Measurements from ENCODE around the gene CCR6.

CCR6 gene

GRCh38 chr6:167099707-167100106 is 23.2 kb upstream of the CCR6 start:
- no peak for DNase-seq

DNA sequence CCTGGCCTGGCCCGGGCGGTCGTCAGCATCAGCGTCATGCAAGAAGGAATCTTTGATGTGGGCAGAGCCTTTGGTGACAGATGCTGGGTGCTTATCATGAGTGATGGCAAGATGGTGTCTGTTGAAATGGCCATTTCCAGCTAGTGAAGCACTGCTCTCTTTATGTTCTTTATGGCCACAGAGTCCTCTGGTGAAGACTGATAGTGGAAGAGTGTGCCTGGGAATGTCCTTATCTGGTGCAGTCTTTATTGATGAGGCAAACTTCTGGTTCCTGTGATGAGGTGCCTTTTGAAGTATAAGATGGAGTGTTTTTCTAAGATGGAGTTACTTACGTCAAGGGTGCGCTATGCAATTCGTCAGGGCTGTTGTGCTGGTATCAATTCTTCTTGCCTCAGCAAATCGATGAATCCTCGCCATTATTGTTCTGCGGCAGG is 22.6 kb upstream of the CCR6 start:
- DNase-seq, result no peak

GRCh38 chr6:167102318-167102717 is 20.6 kb upstream of the CCR6 start:
- no peak for DNase-seq

DNA sequence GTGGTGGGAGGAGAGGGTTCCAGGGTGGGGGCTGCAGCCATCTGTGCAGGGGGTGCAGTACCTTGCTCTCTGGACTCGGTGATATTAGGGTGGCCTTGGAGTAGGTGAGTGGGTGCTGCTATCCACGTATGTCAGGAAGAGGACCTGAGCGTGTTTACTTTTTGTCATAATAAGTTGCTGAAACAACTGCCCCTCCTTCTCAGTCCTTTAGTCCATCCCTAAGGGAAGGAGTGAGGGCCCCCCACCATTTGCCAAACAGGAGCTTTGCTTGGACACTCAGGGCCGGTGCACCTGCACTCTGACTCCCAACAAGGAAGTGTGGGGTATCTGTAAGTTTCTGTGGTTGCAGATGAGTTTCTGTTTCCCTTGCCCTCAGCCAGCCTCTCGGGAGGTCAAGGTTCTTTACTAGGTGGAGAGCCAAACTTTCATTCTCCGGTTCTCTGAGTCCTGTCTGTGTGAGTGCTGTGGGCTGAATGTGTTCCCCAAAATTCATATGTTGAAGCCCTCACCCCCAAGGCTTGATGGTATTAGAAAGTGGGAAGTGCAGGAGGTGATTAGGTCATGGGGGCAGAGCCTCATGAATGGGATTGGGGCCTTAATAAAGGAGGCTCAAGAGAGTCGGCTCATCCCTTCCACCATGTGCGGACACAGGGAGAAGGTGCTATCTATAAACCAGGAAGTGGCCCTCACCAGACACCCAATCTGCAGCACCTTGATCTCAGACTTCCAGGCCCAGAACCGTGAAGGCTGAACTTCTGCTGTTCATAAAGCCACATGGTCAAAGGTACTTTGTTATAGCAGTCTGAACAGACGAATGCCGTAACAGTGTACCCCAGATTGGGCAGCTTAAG is 19.6 kb upstream of the CCR6 start:
- no peak for DNase-seq

DNA sequence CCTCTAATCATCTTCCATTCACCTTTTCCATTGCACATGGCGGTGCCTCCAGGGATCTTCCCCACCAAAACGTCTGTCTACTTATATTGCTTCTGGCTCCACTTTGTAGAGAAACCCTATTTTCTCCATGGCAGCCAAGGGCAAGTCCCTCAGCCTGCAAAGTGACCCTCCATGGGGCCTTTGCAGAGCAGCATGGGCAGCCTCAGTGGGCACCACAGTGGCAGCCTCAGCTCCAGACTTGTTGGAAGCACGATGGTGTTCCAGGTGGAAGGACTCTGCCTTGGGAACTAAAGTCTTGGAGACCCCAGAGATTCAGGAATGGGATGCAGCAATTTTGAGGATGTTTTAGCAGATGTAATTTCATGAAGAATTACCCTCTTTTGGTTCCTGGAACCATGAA is 18.5 kb upstream of the CCR6 start:
- no peak for DNase-seq

- no peak for DNase-seq
These were observed 17.8 kb upstream of the CCR6 start for GRCh38 chr6:167105060-167105459.

- DNase-seq, result no peak
These were observed 16.5 kb upstream of the CCR6 start for GRCh38 chr6:167106406-167106805.

DNA sequence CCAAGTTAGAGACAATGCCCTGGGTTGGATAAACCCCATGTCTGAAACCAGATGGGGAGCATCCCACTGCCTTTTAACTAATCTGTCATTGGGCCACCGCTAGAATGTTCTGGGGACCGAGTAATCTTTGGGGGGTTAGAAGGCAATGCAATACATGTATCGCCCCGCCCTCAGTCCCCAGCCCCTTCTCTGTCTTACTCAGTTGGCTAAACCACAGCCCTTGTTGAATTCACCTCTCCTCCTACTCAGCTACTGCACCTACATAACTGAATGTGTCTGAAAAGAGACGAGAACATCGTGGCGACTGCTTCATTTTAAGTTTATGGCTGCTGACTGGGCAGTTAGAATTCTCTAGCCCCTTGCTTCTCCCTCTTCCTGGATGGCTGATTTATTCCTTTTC is 15.1 kb upstream of the CCR6 start:
- DNase-seq, result no peak

- no peak for DNase-seq
These were observed 14.6 kb upstream of the CCR6 start for GRCh38 chr6:167108278-167108677.

- no peak for DNase-seq
These were observed 13.2 kb upstream of the CCR6 start for GRCh38 chr6:167109651-167110050.

DNA sequence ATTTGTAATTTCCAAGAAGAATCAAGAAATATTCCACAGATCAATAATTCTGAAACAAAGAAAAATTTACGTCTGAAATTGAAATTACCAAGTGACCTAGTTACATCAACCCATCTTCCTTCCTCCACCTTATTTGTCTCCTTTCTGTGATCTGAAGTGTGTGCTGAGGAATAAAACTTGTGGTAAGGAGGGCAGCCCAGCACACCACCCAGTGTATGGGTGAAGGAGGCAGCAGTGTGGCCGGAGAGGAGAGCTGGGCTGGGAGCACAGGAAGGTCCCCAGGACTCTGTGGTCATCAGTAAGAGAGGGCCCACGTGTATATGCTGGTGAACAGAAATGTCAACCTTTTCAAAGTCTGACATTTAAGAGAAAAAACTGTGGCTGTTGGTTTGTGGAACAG is 11.3 kb upstream of the CCR6 start:
- no peak for DNase-seq

DNA sequence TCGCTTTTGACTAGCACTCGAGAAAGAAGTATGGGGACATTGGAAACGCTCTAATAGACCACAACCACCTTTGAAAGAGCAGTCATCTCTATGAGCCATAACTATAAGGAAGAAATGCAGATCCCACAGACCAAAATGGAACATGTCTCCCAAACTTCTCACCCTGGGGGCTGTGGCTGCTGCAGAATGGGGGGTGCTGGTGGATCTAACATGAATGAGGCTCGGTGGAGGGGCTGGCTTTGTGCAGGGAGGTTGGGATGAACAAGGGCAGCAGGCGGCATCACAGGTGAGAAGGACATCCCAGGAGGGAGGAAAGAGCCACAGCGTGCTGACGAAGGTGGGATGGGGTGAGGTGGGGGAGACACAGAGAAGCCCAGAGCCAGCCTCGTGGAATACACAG is 10.5 kb upstream of the CCR6 start:
- no peak for DNase-seq

DNA sequence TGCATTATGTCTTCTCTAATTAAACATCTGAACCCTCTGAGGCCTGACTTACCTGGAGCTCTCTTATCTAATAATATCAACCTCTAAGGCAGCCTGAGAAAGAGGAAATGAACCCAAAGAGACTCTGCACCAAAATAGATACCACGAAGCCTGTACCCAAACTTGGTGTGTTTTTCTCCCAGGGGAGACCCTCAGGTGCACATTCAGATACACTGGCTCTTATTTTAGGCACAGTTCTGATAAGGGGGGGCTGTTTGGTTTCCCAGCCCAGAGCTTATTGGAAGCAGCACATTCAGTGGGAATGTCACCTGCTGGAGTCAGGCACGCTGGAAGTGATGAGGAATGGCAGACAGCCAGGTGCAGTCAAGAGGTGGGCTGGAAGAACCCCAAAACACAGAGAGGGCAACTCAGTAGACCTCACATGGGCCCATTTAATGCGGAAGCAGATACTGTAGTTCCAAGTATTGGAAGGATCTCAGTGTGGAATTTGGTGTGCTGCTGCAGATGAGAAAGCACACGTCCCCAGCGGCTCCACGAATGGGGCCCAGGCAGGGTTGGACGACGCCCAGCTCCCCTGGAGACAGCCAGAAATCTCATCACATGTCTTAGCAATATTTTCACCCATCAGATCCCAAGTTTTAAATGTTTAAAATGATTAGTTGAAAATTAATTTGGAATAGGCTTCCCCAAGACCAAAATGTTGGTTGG is 9.7 kb upstream of the CCR6 start:
- DNase-seq, result no peak

- DNase-seq, result peak; percentile 76
These were observed 8.7 kb upstream of the CCR6 start for GRCh38 chr6:167113935-167114910.

DNA sequence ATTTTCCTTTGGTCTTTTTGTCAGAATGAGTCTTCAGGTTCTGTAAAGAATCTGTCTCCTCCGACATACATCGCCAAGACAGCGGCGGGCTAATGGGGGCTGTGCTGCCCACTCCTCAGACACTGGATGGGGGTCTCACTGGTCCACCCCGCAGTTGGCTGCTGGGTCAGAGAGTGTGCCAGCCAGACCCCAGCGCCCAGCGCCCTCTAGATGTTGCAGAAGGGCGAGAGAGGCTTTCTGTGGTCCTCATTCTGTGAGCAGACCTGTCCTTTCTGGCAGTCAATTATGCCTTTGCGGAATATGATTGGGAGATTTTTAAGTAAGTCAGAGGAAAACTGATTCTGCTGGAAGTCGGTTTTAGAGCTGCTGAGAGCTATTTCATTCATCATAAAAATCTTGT is 7.8 kb upstream of the CCR6 start:
- DNase-seq, result no peak

DNA sequence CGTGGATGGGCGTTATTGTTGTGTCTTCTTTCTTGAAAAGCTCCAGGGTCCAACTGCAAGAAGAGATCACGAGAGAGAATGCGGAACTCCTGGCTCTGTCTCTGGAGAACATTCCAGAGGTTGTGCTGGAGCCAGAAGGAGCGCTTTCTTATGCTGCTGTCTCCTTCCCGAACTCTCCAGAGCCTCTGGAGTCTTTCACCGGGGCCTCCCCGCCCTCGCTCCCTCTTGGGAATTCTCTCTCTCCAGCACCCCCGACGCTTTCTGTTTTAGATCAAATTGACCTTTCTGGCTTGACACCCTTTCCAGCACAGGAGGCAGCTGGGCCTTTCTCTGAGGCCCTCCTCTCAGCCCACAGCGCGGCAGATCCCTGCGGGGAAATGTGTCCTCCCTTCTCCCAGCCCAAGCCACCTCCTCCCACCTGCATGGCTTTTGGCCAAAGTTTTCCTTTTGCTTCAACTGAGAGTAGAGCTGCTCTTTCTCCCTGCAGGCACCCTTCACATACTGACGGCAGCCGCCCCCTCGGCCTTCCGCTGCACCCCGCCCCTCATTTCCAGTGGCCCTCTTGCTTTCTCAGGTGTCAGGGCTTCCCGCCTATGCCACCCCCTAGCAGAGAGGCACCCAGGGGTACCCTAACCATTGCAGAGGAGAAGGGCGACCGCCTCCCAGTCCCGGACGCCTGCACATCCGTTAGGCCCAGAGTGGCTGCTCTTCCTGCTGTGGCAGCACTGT is 6.6 kb upstream of the CCR6 start:
- no peak for DNase-seq

DNA sequence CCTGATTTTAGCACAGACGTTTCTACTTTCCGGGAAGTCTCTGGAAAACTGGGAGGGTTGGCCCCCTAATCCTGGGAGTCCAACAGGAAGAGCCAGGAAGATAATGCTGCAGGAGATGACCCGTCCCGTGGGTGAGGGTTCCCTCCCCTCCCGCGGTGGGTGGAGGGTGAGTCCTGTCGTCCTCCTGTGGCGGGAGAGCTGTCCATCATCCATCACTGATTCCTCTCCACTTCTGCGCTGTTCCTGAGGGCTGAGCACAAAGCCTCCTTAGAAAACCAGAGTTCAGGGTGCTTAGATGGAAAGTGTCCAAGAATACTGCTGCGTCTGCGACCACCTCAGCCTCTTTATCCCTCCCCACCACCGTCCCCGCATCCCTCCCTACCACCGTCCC is 6.1 kb upstream of the CCR6 start:
- no peak for DNase-seq

DNA sequence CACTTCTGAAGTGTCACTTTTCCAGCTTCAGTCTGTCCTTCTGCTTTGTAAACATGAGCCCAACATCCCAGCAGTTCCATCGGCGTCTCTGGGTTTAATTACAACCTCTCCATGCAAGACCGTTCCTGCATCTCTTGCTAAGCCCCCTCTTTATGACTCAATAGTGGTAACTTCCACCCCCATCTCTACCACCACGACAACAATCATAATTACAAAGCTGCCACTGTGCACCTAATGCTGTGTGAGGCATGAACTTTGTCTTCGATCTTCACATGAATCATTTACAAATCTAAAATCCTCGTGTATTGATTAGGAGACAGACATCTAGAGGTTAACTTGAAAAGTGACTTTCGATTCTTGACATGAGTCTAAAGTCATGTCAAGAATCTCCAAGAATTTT is 4.9 kb upstream of the CCR6 start:
- no peak for DNase-seq

DNA sequence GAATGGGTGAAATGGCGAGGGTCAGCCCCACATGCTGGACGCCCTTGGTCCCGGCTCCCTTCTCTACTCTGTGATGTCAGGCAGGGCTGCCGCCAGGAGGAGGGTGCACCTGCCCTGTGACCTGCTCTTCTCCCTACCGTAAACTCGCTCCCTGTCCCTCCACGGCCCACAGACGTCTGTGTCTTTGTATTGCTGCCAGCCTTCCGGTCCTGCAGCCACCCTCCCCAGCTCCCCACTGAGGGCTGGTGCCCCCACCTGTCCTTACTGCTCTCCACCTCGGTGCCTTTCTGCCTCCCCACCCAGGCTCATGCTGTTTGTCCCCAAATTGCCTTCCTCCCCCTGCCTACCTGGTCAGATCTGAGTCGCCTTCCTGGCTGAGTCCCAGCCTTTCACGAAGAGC is 4.1 kb upstream of the CCR6 start:
- DNase-seq, result no peak

DNA sequence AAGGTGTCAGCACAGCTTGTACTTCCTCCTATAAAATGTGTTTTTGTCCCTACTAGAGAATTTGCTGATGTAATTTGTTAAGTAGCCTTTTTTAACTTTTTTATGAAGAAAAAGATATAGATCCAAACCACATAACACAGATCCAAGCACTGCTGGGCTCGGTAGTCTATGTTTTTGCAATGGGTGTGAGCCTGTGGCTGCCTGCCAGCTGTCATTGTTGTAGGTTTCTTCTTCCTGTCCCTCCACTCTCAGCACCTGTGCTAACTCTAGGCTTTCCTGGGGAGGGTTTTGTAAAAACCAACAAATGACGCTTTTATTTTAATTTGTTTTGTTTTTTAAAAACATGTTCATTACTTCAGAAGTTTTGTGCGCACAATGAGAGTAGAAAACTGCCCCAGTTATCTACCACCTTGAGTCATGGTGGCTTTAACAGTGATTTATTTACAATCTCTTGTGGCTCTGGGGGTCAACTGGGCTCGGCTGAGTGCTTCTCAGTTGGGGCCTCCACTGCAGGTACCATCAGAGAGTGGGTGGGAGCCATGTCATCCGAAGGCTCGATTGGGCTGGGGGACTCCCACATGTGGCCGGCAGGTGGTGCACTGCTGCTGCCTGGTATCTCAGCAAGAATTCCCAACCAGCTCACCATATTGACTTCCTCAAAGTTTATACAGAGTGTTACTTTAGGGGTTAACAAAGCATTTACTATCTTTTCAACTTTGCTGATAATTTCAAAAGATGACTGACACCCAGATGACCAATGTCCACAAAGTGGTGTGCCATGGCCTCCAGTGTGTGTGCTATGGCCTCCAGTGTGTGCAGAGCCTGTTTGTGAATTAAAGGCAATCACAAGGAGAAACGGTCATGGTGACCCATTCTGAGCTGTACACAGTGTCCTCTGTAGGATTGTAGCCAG is 3.0 kb upstream of the CCR6 start:
- DNase-seq, result peak; percentile 66

DNA sequence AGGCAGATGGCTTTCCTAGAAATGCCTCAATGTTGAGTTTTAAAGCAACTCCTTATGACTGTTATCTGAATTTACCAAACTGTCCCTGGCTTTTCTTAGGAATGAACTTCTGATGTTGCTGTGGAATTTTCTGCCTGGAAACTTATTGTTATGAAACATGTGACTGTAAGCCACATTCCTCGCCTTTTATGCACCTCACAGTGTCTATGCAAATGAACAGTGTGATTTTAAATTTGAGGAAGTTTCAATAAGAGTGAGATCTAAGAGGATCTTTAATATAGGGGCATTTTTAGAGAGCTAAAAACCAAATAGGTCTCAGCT is 2.4 kb upstream of the CCR6 start:
- DNase-seq, result no peak

Data from CD4-positive, alpha-beta T cell treated with Interleukin-10 for 1 hour (primary cell).